ENCODE results near the gene CTNND2.
A peak's percentile ranks its signal among the peaks of the same experiment; 100 is the strongest.

DNA sequence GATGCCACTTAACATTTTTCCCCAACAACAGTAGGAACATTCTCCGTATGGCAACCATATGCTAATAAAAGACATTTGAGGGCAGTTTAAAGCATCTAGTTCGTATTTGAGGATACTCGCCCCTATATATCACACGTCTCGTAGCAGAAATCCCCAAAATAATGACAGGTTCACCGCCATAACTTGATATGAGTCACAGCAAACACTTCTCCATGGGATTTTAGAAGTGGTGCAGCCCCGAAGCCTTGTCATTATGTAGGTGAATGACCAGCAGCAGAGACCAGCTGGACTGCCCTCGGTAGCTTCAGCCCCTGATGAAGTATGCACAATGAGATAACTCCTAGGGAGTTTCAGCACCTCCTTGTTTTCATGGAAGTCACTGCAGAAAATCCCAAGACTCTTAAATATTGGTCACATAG lies 2.0 kb downstream of the CTNND2 start:
- TF ChIP-seq, protein P1, sequence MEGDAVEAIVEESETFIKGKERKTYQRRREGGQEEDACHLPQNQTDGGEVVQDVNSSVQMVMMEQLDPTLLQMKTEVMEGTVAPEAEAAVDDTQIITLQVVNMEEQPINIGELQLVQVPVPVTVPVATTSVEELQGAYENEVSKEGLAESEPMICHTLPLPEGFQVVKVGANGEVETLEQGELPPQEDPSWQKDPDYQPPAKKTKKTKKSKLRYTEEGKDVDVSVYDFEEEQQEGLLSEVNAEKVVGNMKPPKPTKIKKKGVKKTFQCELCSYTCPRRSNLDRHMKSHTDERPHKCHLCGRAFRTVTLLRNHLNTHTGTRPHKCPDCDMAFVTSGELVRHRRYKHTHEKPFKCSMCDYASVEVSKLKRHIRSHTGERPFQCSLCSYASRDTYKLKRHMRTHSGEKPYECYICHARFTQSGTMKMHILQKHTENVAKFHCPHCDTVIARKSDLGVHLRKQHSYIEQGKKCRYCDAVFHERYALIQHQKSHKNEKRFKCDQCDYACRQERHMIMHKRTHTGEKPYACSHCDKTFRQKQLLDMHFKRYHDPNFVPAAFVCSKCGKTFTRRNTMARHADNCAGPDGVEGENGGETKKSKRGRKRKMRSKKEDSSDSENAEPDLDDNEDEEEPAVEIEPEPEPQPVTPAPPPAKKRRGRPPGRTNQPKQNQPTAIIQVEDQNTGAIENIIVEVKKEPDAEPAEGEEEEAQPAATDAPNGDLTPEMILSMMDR (IDR thresholded peaks at IDR 0.05 in 8 of 11, conservative IDR thresholded peaks at IDR 0.05 in 3 of 11): no peak
- peak in 1 of 3 donors; percentile 7 for TF ChIP-seq POLR2A (IDR thresholded peaks at IDR 0.05)
